Skeletal muscle tissue (tissue), 4 donors: ENCODE data around the gene GBF1. TPM values are rescaled to one million over a fixed set of nuclear protein-coding genes. Genes with fewer than 3 reads are reported as not detected.

Experiments used
- H3K27ac ChIP-seq: one replicate; pipeline ENCODE4 v1.7.0; 2013; ENCODE audit warnings: mild to moderate bottlenecking, low read depth, low read length, inconsistent platforms
- H3K27me3 ChIP-seq, 3 donors: one replicate each; pipeline ENCODE4 v1.7.0; 2013; ENCODE audit warnings: low read length in 3 of 3; ENCODE audit not compliant: control insufficient read depth in 3 of 3, insufficient read depth in 3 of 3
- H3K36me3 ChIP-seq, 3 donors: one replicate each; pipeline ENCODE4 v1.7.0; 2013; ENCODE audit warnings: low read length in 3 of 3; ENCODE audit not compliant: control insufficient read depth in 3 of 3, insufficient read depth in 3 of 3
- H3K4me1 ChIP-seq, 3 donors: one replicate each; pipeline ENCODE4 v1.7.0; 2013; ENCODE audit warnings: low read length in 3 of 3, mild to moderate bottlenecking in 3 of 3; ENCODE audit not compliant: control insufficient read depth in 3 of 3, insufficient read depth in 3 of 3
- H3K4me3 ChIP-seq, 3 donors: one replicate each; pipeline ENCODE4 v1.7.0; 2013; ENCODE audit warnings: low read length in 3 of 3
- H3K9ac ChIP-seq, 3 donors: one replicate each; pipeline ENCODE4 v1.7.0; 2013; ENCODE audit warnings: low read length in 3 of 3, mild to moderate bottlenecking in 3 of 3, moderate library complexity in 2 of 3, low read depth in 1 of 3
- H3K9me3 ChIP-seq, 3 donors: one replicate each; pipeline ENCODE4 v1.7.0; 2013; ENCODE audit warnings: low read length in 3 of 3; ENCODE audit not compliant: control insufficient read depth in 3 of 3
- total RNA-seq: library from RNA; depleted of rRNA; stranded (reverse); fragments of >200 nt; gene quantifications from one replicate; pipeline ENCODE4 v1.2.3, GENCODE V29; 2014
- donor health status: Osteomylitis.

Gene GBF1
- total RNA-seq, 1 donor from 2014 or later, result 17.7 TPM

- H3K36me3 ChIP-seq, result no peaks in the 10 kb centered on the region
- H3K27ac ChIP-seq, result no peak overlapping the region
- no peak overlapping the region for H3K4me3 ChIP-seq
- no peak overlapping the region for H3K9ac ChIP-seq
- H3K4me1 ChIP-seq, result peaks cover 0 to 5% (median 1%) of the 10 kb centered on the region in 3 donors
- no peaks in the 10 kb centered on the region for H3K27me3 ChIP-seq
- H3K9me3 ChIP-seq, result no peaks in the 10 kb centered on the region
Observed at GRCh38 chr10:102220612-102221011, 24.7 kb upstream of the GBF1 start.

GRCh38 chr10:102222797-102223196 lies 22.5 kb upstream of the GBF1 start:
- Histone ChIP-seq H3K9ac (no peak overlapping the region), H3K27me3 (no peaks in the 10 kb centered on the region), H3K36me3 (no peaks in the 10 kb centered on the region)

GRCh38 chr10:102225646-102226541 lies 19.4 kb upstream of the GBF1 start, which contains the start of gene ELOVL3:
Gene ELOVL3 (plus strand): TSS chr10:102226299. CDS start chr10:102226549, 250 bp downstream.
- H3K4me3 ChIP-seq, result peak within 1 kb of the TSS; percentile 70 to 75 (median 70)

More at GRCh38 chr10:102222797-102223196, 22.5 kb upstream of the GBF1 start:
- H3K9me3 ChIP-seq, result no peaks in the 10 kb centered on the region
- H3K4me3 ChIP-seq, result no peak overlapping the region
- H3K27ac ChIP-seq, result no peak overlapping the region
- H3K4me1 ChIP-seq, result peaks cover 10 to 25% (median 11%) of the 10 kb centered on the region in 3 donors

GRCh38 chr10:102226542-102226870 lies 18.8 kb upstream of the GBF1 start:
- H3K36me3 ChIP-seq, result no peaks in the 10 kb centered on the region
- no peak overlapping the region for H3K27ac ChIP-seq
- no peaks in the 10 kb centered on the region for H3K9me3 ChIP-seq
- H3K4me3 ChIP-seq, result peak overlapping the region; percentile 58 to 70 (median 68)
- H3K9ac ChIP-seq, result peak overlapping the region in 1 of 3 donors; percentile 45
- H3K4me1 ChIP-seq, result peaks cover 17 to 31% (median 21%) of the 10 kb centered on the region in 3 donors
- H3K27me3 ChIP-seq, result peaks cover 0 to 11% (median 6%) of the 10 kb centered on the region in 3 donors

More at GRCh38 chr10:102225646-102226541, 19.4 kb upstream of the GBF1 start, which contains the start of gene ELOVL3:
- Histone ChIP-seq H3K9ac (peak within 1 kb of the TSS; percentile 66 to 78 (median 73)), H3K36me3 (no peaks in the 10 kb centered on the region), H3K27me3 (peaks cover 0 to 11% (median 2%) of the 10 kb centered on the region in 3 donors), H3K4me1 (peaks cover 17 to 31% (median 21%) of the 10 kb centered on the region in 3 donors), H3K9me3 (no peaks in the 10 kb centered on the region), H3K27ac (peak within 1 kb of the TSS; percentile 81)

- Histone ChIP-seq H3K4me3 (no peak overlapping the region), H3K36me3 (no peaks in the 10 kb centered on the region), H3K9me3 (no peaks in the 10 kb centered on the region), H3K27ac (no peak overlapping the region), H3K27me3 (peaks cover 0 to 16% (median 6%) of the 10 kb centered on the region in 3 donors), H3K9ac (no peak overlapping the region), H3K4me1 (peaks cover 17 to 31% (median 21%) of the 10 kb centered on the region in 3 donors)
Observed at GRCh38 chr10:102227050-102227449, 18.3 kb upstream of the GBF1 start.

- Histone ChIP-seq H3K4me1 (peaks cover 17 to 43% (median 30%) of the 10 kb centered on the region in 3 donors), H3K36me3 (no peaks in the 10 kb centered on the region), H3K27ac (peak overlapping the region; percentile 30), H3K4me3 (peak overlapping the region; percentile 10 to 66 (median 35)), H3K27me3 (peaks cover 0 to 16% (median 11%) of the 10 kb centered on the region in 3 donors), H3K9me3 (no peaks in the 10 kb centered on the region), H3K9ac (peak overlapping the region in 2 of 3 donors; percentile 62 to 71)
Observed at GRCh38 chr10:102229810-102230263, 15.5 kb upstream of the GBF1 start.

- Histone ChIP-seq H3K27me3 (peaks cover 0 to 16% (median 11%) of the 10 kb centered on the region in 3 donors), H3K9me3 (no peaks in the 10 kb centered on the region), H3K4me1 (peaks cover 17 to 47% (median 34%) of the 10 kb centered on the region in 3 donors), H3K4me3 (peak overlapping the region; percentile 10 to 67 (median 35)), H3K9ac (peak overlapping the region in 2 of 3 donors; percentile 62 to 71), H3K27ac (peak overlapping the region; percentile 30), H3K36me3 (no peaks in the 10 kb centered on the region)
Observed at GRCh38 chr10:102230264-102230860, 15.0 kb upstream of the GBF1 start.

GRCh38 chr10:102230861-102231356 lies 14.4 kb upstream of the GBF1 start:
- H3K4me1 ChIP-seq, result peaks cover 14 to 48% (median 37%) of the 10 kb centered on the region in 3 donors
- H3K4me3 ChIP-seq, result peak overlapping the region in 2 of 3 donors; percentile 10 to 67
- peak overlapping the region in 1 of 3 donors; percentile 71 for H3K9ac ChIP-seq
- no peaks in the 10 kb centered on the region for H3K36me3 ChIP-seq
- H3K27me3 ChIP-seq, result peaks cover 0 to 16% (median 11%) of the 10 kb centered on the region in 3 donors
- H3K27ac ChIP-seq, result no peak overlapping the region
- H3K9me3 ChIP-seq, result no peaks in the 10 kb centered on the region

- H3K36me3 ChIP-seq, result no peaks in the 10 kb centered on the region
- peaks cover 9 to 49% (median 39%) of the 10 kb centered on the region in 3 donors for H3K4me1 ChIP-seq
- H3K9me3 ChIP-seq, result no peaks in the 10 kb centered on the region
- no peak overlapping the region for H3K27ac ChIP-seq
- peak overlapping the region in 1 of 3 donors; percentile 67 for H3K4me3 ChIP-seq
- H3K27me3 ChIP-seq, result peaks cover 0 to 16% (median 11%) of the 10 kb centered on the region in 3 donors
- H3K9ac ChIP-seq, result no peak overlapping the region
Observed at GRCh38 chr10:102231357-102232318, 13.7 kb upstream of the GBF1 start.
